DND-41 (cell line): ENCODE results near the gene FAAP24.

ENCODE experiments used
- CTCF ChIP-seq: IDR thresholded peaks from 2 replicates; pipeline ENCODE4 v1.5.1; 2012; ENCODE audit warnings: borderline replicate concordance, low read length, moderate library complexity, mild to moderate bottlenecking; ENCODE audit not compliant: poor library complexity, severe bottlenecking; ENCODE audit errors: extremely low read depth
- EZH2 ChIP-seq: IDR thresholded peaks from 3 replicates; pipeline ENCODE4 v1.6.1; 2012; ENCODE audit warnings: borderline replicate concordance, low read depth, mild to moderate bottlenecking, moderate library complexity, low read length, inconsistent platforms; ENCODE audit not compliant: severe bottlenecking

GRCh38 chr19:33000910-33001309, 28.9 kb downstream of the FAAP24 start:
- TF ChIP-seq CTCF = no peak
- no peak for TF ChIP-seq EZH2
